Measurements from ENCODE around the gene C3AR1.
"Not testable (repeated sequence)": the region's sequence is repeated elsewhere in the genome, so short reads cannot be mapped to it uniquely, and the experiment has no call there.

Gene C3AR1

DNA sequence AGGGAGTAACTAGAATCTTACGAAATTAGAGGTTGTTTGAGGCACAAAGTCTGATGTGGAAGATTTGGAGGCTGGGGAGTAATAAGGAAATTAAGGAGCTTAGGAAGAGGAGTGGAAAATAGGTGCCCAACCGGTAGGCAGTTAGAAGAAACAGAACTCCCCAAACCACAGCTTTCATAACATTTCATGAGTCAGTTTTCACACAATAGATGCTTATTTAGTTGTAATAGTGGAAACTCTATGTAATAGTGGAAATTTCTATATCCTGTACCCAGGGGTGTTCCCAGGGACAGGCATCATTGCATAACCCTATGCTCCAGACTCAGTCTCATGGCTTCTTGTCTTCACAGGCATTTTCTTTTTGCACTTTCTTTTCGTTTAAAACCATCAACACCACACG lies 8.3 kb downstream of the C3AR1 start:
- DNase-seq (ENCODE audit: low spot score), result no peak
- FAIRE-seq, result no peak

DNA sequence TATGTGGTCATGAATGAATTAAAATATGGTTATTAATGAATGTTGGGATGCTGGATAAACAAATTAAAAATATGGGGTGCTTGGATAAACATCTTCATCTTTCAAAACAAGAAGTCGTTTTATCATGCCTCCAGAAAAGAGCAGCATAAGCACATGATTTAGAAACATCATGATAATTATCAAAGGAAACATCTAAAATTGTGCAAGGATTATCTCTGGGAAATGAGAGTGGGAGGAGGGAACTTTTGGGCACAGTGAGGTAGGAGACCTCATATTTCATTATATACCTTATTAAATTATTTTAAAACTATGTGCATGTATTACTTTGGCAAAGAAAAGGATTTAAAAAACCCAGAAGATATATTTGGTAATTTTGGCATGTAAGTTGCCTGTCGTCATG lies 8.9 kb downstream of the C3AR1 start:
- DNase-seq (ENCODE audit: low spot score) (no peak), FAIRE-seq (no peak)

DNA sequence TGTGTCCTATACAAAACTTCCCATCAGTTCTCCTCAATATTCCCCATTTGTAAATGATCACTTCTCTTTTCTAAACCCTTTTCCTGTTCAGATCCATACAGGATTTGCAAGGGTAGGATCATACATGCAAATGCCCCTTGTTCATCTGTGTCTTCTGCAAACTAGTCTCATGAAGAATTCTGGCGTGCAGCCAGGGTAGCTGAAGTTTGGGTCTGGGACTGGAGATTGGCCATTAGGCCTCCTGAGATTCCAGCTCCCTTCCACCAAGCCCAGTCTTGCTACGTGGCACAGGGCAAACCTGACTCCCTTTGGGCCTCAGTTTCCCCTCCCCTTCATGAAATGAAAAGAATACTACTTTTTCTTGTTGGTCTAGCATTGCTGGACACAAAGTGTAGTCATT lies 11.3 kb downstream of the C3AR1 start:
- FAIRE-seq (no peak), DNase-seq (ENCODE audit: low spot score) (no peak)

DNA sequence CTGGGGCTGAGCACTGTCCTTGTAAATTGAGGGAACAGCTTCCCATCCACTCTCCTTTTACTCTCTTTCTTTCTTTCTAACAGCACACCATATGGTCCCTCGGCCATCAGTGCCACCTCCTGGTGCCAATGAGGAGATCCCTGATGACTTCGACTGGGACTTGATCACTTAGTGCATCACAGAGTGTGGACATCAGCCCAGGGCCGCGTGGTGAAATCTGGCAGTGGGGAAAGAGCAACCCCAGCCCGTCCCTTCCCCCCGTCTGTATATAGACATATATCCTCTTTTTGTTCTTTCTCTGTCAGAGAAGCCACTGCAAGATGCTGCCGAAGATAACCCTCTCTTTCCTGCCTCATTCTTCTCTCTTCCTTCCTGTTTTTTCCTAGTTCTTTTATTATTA lies 13.5 kb downstream of the C3AR1 start:
- FAIRE-seq (no peak), DNase-seq (ENCODE audit: low spot score) (no peak)

DNA sequence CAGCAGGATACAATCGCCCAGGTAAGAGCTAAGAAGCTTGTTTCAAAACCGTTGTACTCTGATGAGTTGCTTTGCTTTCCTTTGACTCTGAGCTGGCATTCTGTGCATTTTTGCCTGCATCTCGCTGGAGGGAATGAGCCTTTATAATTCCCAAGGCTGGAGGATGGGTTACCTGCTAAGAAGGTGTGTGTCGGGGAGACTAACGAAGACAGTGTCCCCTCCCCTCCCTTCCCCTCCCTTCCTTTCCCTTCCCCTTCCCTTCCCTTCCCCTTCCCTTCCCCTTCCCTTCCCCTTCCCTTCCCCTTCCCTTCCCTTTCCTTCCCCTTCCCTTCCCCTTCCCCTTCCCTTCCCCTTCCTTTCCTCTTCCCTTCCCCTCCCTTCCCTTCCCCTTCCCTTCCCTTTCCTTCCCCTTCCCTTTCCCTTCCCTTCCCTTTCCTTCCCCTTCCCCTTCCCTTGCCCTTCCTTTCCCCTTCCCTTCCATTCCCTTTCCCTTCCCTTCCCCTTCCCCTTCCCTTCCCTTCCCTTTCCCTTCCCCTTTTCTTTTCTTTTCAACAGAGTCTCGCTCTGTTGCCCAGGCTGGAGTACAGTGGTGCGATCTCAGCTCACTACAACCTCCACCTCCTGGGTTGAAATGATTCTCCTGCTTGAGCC lies 15.4 kb downstream of the C3AR1 start:
- DNase-seq (ENCODE audit: low spot score), result no peak
- FAIRE-seq, result no peak

DNA sequence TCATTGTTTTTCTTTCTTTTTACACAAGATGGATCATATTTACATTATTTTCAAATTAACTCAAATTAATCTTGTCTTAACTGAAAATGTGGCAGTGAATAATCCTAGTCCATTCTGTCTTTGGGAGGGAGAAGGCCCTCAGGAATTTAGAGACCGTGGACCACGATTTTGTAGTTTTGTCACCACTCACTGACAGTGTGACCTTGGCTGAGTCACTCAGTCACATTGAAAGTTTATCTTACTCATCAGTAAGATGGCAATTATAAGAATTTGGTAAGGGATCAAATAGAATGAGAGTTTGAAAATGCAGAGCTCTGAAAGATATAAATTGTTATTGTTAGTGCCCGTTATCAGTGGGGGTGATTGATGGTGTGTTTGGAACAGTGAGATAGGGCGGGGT lies 17.3 kb downstream of the C3AR1 start:
- DNase-seq (ENCODE audit: low spot score) (no peak), FAIRE-seq (no peak)

DNA sequence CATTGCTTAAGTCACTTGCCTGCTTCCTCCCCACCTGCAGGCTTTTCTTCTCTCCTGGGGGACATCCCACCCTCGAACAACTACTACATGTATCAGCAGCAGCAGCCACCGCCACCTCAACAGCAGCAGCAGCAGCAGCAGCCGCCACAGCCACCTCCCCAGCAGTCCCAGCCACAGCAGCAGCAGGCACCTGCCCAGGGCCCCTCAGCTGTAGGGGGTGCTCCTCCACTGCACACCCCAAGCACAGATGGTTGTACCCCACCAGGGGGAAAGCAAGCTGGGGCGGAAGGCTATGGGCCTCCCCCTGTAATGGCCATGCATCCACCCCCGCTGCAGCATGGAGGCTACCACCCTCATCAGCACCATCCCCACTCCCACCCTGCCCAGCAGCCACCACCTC lies 18.3 kb downstream of the C3AR1 start:
- DNase-seq (ENCODE audit: low spot score), result no peak

DNA sequence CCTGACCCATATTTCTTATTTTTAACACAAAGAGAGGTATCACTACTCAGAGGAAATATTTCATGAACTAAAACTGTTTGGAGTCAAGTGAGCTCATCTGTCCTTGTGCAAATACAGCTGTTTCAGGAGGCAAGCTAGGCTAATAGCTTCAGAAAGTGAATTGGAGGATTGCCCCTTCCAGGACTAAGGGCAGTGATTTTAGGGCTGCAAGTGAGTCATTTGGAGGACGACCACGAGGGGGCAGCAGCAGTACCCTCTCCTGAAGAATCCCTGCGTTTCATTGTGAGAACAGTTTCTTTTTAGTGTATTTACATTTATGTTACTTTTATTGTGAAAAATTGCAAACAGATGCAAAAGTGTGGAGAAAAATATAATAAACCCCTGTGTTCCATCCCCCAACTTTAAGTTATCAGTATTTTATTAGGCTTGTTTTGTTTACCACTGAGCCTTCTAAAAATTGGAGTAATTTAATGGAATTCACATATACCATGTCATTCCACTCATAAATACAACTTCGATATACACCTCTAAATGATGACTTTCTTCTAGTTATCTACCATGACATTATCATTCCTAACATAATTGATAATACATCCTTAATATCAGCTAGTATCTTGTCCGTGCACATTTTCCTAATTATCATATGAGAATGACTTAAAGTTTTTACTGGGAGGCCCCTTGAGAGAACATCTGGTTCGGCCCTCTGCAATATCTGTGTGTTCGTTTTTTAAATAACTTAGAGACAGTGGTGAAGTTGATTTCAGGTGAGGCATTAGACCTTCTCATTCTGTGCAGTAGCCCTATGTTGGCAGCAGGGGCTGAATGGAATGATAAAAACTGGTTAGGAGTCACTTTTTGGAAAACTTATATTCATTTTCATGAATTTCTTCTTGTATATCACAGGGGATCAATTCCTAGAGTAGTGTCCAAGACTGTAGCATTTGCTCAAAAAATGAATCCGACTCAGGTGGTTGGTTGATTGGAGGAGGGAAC lies 19.9 kb downstream of the C3AR1 start:
- FAIRE-seq, result peak; percentile 35

More for the DNA sequence above, 18.3 kb downstream of the C3AR1 start:
- FAIRE-seq, result no peak

DNA sequence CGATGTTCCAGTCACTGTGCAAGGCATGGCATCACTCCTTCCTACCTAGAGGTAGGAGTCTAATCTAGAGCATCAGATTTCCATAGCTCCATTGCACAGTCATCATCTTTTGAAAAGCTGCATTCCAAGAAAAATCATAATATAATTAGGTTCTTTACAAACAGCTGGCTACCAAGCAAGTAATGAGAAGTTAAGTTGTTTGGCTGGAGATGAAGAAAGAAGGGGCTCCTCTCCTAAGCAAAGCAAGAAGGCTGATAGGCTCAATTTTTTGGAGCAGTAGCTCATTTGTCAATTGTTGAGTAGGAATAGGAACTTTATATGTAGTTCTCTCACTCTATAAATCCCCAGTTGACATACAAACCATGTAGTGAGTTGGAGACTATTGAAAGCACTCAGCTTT lies 25.4 kb downstream of the C3AR1 start:
- DNase-seq (ENCODE audit: low spot score) (no peak), FAIRE-seq (no peak)

More for the DNA sequence above, 19.9 kb downstream of the C3AR1 start:
- no peak for DNase-seq (ENCODE audit: low spot score)

DNA sequence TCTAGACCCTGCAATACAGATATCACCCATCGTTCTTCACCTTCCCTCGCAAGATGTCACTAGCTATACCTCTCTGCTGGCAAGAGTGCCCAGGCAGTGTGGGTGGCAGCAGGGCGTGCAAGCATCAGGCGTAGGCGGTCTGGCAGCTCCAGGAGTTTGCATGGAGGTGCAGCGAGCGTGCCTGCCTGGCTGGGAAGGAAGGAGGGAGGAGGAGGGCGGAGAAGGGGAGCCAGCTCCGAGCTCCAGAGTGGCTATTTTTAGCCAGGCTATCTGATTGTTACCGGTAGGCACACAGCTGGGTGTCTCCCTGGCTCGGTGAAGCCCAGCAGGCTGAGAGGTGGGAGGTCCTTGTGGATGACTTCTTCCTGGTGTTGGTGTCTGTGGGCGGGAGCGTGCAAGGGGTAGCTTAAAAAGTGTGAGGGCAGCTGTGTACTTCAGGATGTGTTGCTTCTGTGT lies 27.5 kb downstream of the C3AR1 start:
- no peak for FAIRE-seq

DNA sequence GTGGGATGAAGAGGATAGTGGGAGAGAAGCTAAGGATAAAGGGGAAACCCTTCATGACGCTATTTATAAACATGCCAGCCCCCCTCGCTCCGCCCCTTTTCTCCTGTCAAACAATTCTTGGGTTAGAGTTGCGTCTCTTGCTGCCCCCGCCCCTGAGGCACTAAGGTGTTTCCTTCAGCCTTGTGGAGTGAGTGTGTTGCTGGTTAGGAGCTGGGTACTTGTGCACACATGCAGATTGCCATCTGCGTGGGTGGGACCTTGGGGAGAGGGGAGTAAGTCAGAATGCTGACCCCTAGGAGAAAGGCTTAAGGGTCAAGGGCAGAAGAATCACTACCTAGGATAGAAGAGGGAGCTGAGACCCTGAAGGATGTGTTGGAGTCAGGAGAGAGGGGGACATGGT lies 28.2 kb downstream of the C3AR1 start:
- FAIRE-seq, result no peak
- DNase-seq (ENCODE audit: low spot score), result no peak

More for the DNA sequence above, 27.5 kb downstream of the C3AR1 start:
- DNase-seq (ENCODE audit: low spot score), result peak; percentile 14

DNA sequence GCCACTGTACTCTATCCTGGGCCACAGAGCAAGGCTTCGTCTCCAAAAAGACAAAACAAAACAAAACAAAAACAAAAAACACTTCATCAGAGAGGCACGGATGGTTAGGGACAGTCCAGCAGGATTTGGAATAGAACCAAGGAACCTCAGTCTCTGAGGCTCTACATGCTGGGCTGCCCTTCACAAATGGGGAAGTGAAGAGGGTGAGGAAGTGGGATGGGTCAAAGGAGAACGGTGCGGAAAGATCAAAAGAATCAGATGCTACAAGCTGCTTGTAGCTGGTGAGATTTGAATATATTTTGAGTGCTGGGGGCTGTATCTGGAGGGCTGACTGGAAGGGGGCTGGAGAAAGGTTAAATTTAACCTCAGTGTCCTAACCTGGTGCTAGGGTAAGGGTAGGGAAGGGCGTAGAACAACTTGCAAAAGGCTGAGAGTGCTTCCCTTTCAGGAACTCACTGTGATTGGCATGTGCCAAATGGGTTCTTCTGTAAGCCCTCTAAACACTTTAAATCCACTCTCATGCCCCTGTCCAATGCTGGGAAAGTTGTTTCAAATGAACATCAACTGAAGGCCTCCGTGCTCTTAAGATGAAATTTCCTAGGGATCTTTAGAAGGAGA lies 29.0 kb downstream of the C3AR1 start:
- no peak for FAIRE-seq

DNA sequence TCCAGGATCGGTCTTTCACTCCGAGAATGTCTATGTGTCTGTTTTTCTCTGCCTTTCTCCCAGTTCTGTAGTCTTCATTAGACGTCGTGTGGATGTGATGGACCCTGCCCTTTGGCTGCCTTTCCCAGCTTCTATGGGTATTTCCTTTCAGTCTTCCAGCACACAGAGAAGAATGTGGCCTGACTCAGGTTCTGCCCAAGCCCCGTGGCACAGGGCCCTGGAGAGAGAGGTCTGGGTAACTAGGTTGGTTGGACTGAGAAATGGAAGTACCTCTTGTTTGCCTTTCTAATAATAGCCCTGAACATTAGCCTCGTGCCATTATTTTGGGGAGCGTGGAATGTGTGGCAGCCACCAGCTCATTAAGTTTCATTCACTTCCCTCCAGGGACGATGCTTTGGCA lies 29.8 kb downstream of the C3AR1 start:
- FAIRE-seq (no peak), DNase-seq (ENCODE audit: low spot score) (no peak)

More for the DNA sequence above, 29.0 kb downstream of the C3AR1 start:
- no peak for DNase-seq (ENCODE audit: low spot score)

DNA sequence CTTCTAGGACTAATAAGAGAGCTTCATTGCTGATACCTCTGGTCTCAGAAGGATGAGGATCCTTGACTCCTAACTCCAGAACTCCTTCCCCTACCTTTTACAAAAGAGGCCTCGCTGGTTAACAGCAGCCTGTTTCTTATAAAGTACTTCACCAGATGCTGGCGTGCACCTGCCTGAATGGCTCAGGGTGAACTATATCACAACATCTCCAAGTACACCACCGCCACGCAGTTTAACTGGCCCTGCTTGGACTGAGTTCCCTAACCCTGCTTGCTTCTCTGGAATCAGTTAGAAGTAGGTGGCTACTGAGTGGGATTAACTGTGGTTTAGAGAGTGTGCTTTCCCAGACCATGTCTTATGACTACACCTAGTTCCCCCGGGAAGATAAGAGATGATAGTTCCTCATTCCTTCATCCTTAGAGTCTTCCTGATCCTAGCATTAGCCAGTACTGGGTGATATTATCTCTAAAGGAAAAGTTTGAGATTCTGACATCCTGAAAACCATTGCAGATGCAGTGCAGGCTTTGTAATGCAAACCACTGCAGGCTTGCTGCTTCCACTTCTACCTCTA lies 30.6 kb downstream of the C3AR1 start:
- no peak for DNase-seq (ENCODE audit: low spot score)
- no peak for FAIRE-seq

DNA sequence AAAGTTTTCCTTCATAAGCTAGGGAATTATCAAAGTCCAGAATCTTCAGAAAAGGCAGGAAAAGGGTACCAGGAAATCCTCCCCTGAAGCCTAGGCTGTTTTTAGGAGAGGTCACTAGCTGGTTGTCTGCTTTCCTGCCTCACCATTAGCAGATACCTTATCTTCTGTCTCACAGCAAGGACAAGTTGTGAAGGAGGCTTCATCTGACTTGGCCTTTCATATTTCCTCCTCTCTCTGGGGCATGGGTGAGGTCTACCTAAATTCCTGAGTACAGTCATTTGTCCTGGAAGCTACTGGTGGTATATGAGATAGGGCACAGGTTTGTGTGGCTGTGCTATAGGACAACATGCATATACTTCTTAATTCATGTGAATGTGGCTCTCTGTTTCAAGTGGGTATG lies 31.4 kb downstream of the C3AR1 start:
- no peak for FAIRE-seq

DNA sequence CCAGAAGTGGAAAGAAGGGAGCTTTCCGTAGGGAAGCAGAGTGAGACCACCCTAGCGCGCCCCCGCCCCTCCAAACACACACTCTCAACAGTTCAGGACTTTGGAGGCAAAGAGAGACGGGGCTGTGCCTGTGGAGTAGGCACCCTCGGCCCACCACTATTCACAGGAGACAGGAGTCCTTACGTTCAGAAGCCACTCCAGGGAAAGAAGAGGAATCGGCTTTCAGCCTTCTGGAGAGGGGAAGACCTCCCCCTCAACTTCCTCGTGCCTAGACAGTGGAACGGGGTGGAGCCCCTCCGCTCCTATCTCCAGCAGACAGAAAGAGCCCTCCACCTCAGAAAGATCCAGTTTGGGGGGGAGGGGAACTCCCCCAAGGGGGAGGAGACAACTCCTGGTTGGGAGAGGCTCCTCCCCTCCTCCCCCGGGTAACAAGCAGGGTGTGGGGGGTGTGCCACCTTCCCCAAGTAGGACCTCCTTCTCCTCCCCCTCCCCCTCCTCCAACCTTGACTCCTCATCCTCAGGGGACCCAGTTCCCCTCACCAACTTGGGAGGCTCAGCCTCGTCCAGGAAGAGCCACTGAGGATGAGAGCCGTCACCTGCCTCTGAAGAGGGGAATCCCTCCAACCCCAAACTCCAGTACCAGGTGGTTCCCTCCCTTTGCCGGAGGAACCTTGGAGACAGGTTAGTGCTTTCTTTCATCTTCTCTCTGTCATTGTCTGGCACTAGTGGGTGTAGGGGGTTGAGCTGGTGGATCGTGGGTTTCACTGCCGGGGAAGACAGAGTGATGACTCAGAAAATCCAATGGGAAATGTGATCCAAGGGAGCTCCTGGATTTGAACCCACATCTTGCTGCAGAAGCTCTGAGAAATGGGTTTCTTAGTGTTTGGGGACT lies 32.8 kb downstream of the C3AR1 start:
- FAIRE-seq (no peak), DNase-seq (ENCODE audit: low spot score) (peak; percentile 9)

More for the DNA sequence above, 31.4 kb downstream of the C3AR1 start:
- DNase-seq (ENCODE audit: low spot score), result no peak

DNA sequence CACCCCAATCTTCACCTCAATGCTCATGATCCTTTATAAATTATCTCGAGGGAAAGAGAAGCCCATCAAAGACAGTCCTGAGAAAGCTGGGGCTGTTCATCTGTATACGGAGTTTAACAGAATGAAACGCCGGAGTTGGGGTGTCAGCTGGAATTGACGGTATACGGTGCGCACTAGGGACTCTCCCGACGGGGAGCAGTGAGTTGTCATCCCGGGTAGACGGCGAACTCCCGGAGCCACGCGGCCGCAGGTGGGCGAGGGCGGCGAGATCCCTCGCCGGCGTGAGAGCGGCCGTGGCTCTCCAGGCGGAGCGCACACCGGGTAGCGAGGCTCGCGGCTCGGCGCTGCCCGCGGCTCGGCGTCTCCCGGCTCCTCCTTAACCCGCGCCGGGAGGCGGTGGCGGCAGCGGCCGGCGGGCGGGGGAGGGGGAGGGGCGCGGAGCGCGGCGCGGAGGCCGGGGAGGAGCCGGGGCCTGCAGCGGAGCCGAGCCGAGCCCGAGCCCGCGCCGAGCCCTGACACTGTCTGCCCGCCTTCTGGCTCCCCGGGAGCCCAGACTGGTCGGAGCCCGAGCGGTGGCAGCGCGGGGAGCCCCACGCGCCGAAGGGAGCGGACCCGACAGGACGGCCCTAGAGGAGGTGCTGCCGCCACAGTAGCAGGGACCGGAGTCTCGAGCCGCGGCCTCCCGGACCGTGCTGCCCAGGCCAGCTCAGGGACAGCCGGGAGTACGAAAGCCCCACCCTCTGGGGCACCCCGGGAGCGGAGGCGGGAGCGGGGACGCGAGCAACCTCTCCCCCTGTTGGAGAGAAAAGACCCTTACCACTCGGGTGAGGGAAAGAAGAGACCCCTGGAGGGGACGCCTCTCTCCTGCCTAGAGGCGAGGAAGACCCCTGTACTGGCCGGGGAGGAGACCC lies 33.7 kb downstream of the C3AR1 start, which contains the start of gene FOXJ2:
FOXJ2 (plus strand) TSS at position 475 of the 911 bp plus-strand sequence. CDS start 7,117 bp downstream, outside the sequence.
- FAIRE-seq (no peak), DNase-seq (ENCODE audit: low spot score) (peak; percentile 14)

DNA sequence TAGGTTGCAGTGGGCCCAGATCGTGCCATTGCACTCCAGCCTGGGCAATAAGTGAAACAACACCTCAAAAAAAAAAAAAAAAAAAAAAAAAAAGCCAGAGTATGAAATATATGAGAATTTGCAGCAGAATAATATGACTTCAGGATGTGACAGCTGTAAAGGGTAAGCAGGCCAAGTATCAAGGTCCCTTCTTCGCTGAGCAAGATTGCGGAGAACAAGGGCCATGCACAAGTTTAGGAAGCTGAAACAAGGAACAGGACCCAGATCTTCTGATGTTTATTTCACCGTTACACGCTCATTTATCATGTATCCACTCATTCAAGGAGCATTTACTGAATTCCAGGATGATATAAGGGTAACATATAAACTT lies 34.3 kb downstream of the C3AR1 start:
- no peak for FAIRE-seq
- no peak for DNase-seq (ENCODE audit: low spot score)

DNA sequence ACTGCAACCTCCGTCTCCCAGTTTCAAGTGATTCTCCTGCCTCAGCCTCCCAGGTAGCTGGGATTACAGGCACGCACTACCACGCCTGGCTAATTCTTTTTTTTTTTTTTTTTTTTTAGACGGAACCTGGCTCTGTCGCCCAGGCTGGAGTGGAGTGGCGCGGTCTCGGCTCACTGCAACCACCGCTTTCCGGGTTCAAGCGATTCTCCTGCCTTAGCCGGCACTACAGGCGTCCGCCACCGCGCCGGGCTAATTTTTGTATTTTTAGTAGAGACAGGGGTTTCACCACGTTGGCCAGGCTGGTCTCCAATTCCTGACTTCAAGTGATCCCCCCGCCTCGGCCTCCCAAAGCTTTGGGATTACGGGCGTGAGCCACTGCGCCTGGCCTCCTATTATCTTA lies 35.1 kb downstream of the C3AR1 start:
- not testable (repeated sequence) for FAIRE-seq; DNase-seq (ENCODE audit: low spot score)
